Endothelial cell (in vitro differentiated cells): Measurements from ENCODE around the gene FBXL17. TPM values are rescaled to one million over a fixed set of nuclear protein-coding genes. Genes with fewer than 3 reads are reported as not detected.

Experiments
- DNase-seq: peaks from one replicate; pipeline ENCODE4 v3.0.0; 2021; ENCODE audit warnings: low spot score
- H3K27ac Mint-ChIP-seq: one replicate; pipeline ENCODE4 v1.8.0; 2021; ENCODE audit warnings: mixed read lengths, inconsistent platforms; ENCODE audit not compliant: unreplicated experiment
- H3K27me3 Mint-ChIP-seq: one replicate; pipeline ENCODE4 v1.8.0; 2021; ENCODE audit warnings: mild to moderate bottlenecking, moderate library complexity, mixed read lengths, inconsistent platforms; ENCODE audit not compliant: unreplicated experiment
- H3K36me3 Mint-ChIP-seq: one replicate; pipeline ENCODE4 v1.8.0; 2021; ENCODE audit warnings: mild to moderate bottlenecking, low read depth, mixed read lengths, inconsistent platforms; ENCODE audit not compliant: unreplicated experiment
- H3K4me1 Mint-ChIP-seq: one replicate; pipeline ENCODE4 v1.8.0; 2021; ENCODE audit warnings: mild to moderate bottlenecking, mixed read lengths, inconsistent platforms; ENCODE audit not compliant: unreplicated experiment
- H3K4me3 Mint-ChIP-seq: one replicate; pipeline ENCODE4 v1.8.0; 2021; ENCODE audit warnings: mild to moderate bottlenecking, mixed read lengths, inconsistent platforms; ENCODE audit not compliant: unreplicated experiment
- H3K9me3 Mint-ChIP-seq: one replicate; pipeline ENCODE4 v1.8.0; 2021; ENCODE audit warnings: mixed read lengths, inconsistent platforms; ENCODE audit not compliant: unreplicated experiment
- total RNA-seq: library from RNA; stranded (reverse); fragmentation: NEBNext Ultra II Directional; extraction: Animal tissue kit (Norgen Biotek cat#: 25700); gene quantifications from one replicate; pipeline ENCODE4 v1.2.1, GENCODE V29; 2021; ENCODE audit not compliant: unreplicated experiment
- TF ChIP-seq, protein P1 (sequence below): fragments of 200-600 bp; sonication (generic); IDR thresholded peaks from one replicate; pipeline ENCODE4 v1.5.0; 2021; ENCODE audit warnings: antibody characterized with exemption; ENCODE audit not compliant: unreplicated experiment

FBXL17 gene
- total RNA-seq, 1 donor from 2014 or later, result 14.9 TPM

DNA sequence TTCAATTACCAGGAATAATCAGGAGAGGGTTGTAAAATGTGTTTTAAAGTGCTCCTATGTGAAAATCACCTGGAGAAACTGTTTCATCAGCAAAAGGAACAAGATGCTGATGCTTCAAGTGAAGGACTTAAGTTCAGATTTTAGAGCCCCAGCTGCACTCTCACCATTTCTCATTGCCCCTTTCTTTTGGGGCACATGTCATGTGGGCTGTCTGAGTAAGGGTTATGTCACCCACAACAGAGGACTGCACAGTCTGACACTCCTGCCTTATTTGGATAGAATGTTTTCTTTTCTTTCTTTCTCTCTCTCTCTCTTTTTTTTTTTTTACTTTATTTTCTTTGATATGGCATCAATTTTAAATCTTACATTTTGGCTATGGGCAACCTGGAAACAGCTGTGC lies 507.1 kb downstream of the FBXL17 start:
- H3K36me3 Mint-ChIP-seq, result peaks cover 2% of the 10 kb centered on the region
- TF ChIP-seq, protein P1, sequence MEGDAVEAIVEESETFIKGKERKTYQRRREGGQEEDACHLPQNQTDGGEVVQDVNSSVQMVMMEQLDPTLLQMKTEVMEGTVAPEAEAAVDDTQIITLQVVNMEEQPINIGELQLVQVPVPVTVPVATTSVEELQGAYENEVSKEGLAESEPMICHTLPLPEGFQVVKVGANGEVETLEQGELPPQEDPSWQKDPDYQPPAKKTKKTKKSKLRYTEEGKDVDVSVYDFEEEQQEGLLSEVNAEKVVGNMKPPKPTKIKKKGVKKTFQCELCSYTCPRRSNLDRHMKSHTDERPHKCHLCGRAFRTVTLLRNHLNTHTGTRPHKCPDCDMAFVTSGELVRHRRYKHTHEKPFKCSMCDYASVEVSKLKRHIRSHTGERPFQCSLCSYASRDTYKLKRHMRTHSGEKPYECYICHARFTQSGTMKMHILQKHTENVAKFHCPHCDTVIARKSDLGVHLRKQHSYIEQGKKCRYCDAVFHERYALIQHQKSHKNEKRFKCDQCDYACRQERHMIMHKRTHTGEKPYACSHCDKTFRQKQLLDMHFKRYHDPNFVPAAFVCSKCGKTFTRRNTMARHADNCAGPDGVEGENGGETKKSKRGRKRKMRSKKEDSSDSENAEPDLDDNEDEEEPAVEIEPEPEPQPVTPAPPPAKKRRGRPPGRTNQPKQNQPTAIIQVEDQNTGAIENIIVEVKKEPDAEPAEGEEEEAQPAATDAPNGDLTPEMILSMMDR, result no peak
- no peak for DNase-seq
- no peak overlapping the region for H3K27ac Mint-ChIP-seq
- peaks cover 2% of the 10 kb centered on the region for H3K4me1 Mint-ChIP-seq
- H3K4me3 Mint-ChIP-seq, result no peak overlapping the region
- H3K27me3 Mint-ChIP-seq, result peaks cover 1% of the 10 kb centered on the region
- no peaks in the 10 kb centered on the region for H3K9me3 Mint-ChIP-seq

DNA sequence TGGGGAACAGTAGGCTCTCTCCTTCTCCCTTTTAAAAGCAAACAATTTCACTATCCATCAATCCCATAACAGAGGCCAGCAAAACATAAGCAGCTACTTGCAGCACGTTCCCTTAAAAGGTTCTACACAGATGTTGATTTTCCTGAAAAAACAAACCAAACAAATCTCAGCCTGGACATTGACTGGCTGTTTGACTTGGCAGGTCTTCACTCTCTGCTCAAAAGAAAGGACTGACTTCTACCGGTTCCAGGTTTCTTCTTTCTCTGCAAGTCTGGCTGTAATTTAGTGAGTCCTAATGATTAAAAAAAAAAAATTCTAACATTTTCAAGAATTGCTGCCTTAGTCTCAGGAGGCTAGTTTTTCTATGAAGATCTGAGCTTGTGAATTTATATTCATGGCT lies 508.0 kb downstream of the FBXL17 start:
- Mint-ChIP-seq H3K27me3 (peaks cover 1% of the 10 kb centered on the region), H3K4me1 (peaks cover 8% of the 10 kb centered on the region), H3K27ac (no peak overlapping the region)

DNA sequence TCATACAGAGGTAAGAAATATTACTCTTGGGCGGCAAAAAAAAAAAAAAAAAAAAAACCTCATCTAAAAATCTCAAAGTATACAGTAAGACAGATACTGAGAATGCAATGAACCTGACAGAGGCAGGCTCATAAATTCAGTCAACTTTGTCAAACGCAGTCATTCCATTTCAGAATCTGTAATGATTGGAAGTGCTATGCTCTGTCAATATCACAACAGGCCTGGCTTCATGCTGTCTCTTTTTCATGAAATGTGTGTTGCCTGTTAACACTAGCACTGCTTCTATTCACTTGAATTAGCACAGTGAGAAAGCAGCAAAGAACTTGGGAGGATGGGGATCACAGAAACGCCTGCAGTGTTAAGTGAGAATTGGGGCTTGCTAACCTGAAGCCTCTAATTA lies 510.9 kb downstream of the FBXL17 start:
- Mint-ChIP-seq H3K4me1 (peaks cover 8% of the 10 kb centered on the region), H3K27me3 (no peaks in the 10 kb centered on the region), H3K36me3 (no peaks in the 10 kb centered on the region), H3K4me3 (no peak overlapping the region), H3K9me3 (no peaks in the 10 kb centered on the region), H3K27ac (no peak overlapping the region)
- TF ChIP-seq, protein P1, result no peak
- DNase-seq, result no peak

More for the DNA sequence above, 508.0 kb downstream of the FBXL17 start:
- no peak overlapping the region for H3K4me3 Mint-ChIP-seq
- TF ChIP-seq, protein P1, result no peak
- no peaks in the 10 kb centered on the region for H3K9me3 Mint-ChIP-seq
- DNase-seq, result no peak
- H3K36me3 Mint-ChIP-seq, result no peaks in the 10 kb centered on the region

DNA sequence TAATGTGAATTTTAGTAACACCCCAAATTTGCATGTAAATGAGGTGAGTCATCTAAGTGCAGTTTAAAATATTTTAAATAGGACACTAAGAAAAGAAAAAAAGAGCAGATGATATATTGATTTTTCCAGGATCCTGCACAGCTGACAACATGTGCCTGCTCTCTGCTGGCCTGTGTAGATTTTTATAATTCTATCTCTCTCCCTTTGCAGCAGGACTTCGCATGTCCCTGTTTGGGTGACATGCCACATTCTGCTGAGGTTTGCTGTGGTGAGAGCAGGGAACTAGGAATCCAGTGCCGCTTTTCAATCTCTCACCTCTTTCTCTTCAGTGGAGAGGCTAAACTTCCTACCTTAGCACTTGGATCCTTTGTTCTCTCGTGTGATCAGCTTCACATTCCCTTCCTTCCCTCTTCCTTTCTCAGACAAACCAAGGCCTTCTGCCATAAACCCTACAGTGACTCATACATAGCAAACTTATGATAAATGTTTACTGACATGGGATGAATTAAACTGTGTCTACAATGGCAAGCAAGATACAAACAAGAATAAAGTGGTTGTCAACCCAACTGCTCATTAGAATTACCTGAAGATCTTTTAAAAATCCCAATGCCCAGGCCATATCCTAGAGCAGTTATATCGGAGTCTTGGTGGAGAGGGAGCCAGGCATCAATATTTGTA lies 512.3 kb downstream of the FBXL17 start:
- H3K36me3 Mint-ChIP-seq, result no peaks in the 10 kb centered on the region
- H3K27me3 Mint-ChIP-seq, result no peaks in the 10 kb centered on the region
- H3K27ac Mint-ChIP-seq, result no peak overlapping the region

More for the DNA sequence above, 512.3 kb downstream of the FBXL17 start:
- Mint-ChIP-seq H3K4me1 (peaks cover 8% of the 10 kb centered on the region), H3K9me3 (no peaks in the 10 kb centered on the region), H3K4me3 (no peak overlapping the region)
- DNase-seq, result no peak
- TF ChIP-seq, protein P1, result no peak
